ENCODE results near the gene RBM22. TPM values are rescaled to one million over a fixed set of nuclear protein-coding genes. Genes with fewer than 3 reads are reported as not detected.
"Not testable (repeated sequence)": the region's sequence is repeated elsewhere in the genome, so short reads cannot be mapped to it uniquely, and the experiment has no call there.

RBM22 gene
- 58.7 and 66.8 TPM in 2 replicates for total RNA-seq (2021)
- percentile 92 among the genes with signal in this experiment for Bru-seq, nascent RNA
- percentile 91 among the genes with signal in this experiment for BruChase-seq, experiment 1, labeled RNA remaining after a 2-hour chase
- BruChase-seq, experiment 2, labeled RNA remaining after a 6-hour chase, result percentile 91 among the genes with signal in this experiment
- long read RNA-seq, transcript RBM22-201 (11 exons, 2,342 nt), result major isoform, 112 of 131 reads
- long read RNA-seq, partial matches to known transcripts, result 6 of 131 reads
- long read RNA-seq, other reads (novel, unspliced or antisense), result 12 of 131 reads

GRCh38 chr5:150700594-150701377 lies at the start of gene RBM22:
TSS of gene RBM22 (minus strand) at chr5:150701062. CDS start at chr5:150700985, 77 bp downstream.
- H3K4me3 ChIP-seq (ENCODE audit: low read depth, low read length, poor library complexity, severe bottlenecking), result peak within 1 kb of the TSS; percentile 83
- intact Hi-C loops (cut with micrococcal nuclease; ENCODE audit: unreplicated experiment), result loop anchor here (2.0 to 10.0 kb wide), 2 partner anchors 138 to 246 kb away; no protein-coding TSS in a partner anchor

DNA sequence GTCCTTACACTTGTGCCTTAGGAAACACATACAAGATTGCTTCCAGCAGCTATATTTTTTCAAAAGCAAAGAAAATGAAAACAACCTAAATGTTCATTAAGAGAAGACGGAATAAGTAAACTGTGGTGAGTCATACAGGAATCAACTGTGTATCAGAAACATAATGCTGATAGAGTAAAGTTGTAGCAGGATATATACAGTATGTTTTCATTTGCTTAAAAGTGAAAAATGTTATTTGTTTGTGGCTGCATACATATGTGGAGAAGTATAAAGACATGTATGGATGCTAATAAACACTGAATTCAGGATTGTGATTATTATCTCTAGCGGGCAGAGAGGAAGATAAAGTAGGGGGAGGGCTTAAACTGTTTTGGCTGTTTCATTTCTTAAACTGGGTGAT lies 49.6 kb upstream of the RBM22 start:
- BruUV-seq (replicated peaks), result no TSS peak
- DNase-seq (ENCODE audit: low spot score), result no peak
- ChIA-PET POLR2A (ENCODE audit: low non-redundant PET) (no interaction called here), CTCF (no interaction called here)
- Histone ChIP-seq H3K9me3 (ENCODE audit: low read depth, low read length, poor library complexity, severe bottlenecking) (no peaks in the 10 kb centered on the region), H3K27me3 (replicated peaks; ENCODE audit: insufficient read depth, low read depth, low read length, poor library complexity) (no peaks in the 10 kb centered on the region), H3K36me3 (ENCODE audit: insufficient read depth, low read length, poor library complexity, severe bottlenecking) (peaks cover 57% of the 10 kb centered on the region), H3K27ac (ENCODE audit: low read depth, low read length, poor library complexity, severe bottlenecking) (no peak overlapping the region), H3K4me3 (ENCODE audit: low read depth, low read length, poor library complexity, severe bottlenecking) (no peak overlapping the region), H3K4me1 (ENCODE audit: insufficient read depth, low read length, poor library complexity, severe bottlenecking) (no peaks in the 10 kb centered on the region)
- intact Hi-C loops (cut with micrococcal nuclease; ENCODE audit: unreplicated experiment), result no loop called here
- no peak for TF ChIP-seq EZH2 (IDR thresholded peaks at IDR 0.05; ENCODE audit: borderline replicate concordance, low read depth, low read length, poor library complexity, severe bottlenecking)
- no peak for TF ChIP-seq CTCF (conservative IDR thresholded peaks at IDR 0.05; ENCODE audit: low read depth, low read length)

More at GRCh38 chr5:150700594-150701377, at the start of gene RBM22:
- peak within 1 kb of the TSS; percentile 92 for H3K27ac ChIP-seq (ENCODE audit: low read depth, low read length, poor library complexity, severe bottlenecking)
- H3K4me1 ChIP-seq (ENCODE audit: insufficient read depth, low read length, poor library complexity, severe bottlenecking), result peaks cover 14% of the 10 kb centered on the region
- peaks cover 34% of the 10 kb centered on the region for H3K36me3 ChIP-seq (ENCODE audit: insufficient read depth, low read length, poor library complexity, severe bottlenecking)
- peak; percentile 95 for DNase-seq (ENCODE audit: low spot score)
- no peaks in the 10 kb centered on the region for H3K9me3 ChIP-seq (ENCODE audit: low read depth, low read length, poor library complexity, severe bottlenecking)
- no peaks in the 10 kb centered on the region for H3K27me3 ChIP-seq (replicated peaks; ENCODE audit: insufficient read depth, low read depth, low read length, poor library complexity)
- TF ChIP-seq EZH2 (IDR thresholded peaks at IDR 0.05; ENCODE audit: borderline replicate concordance, low read depth, low read length, poor library complexity, severe bottlenecking), result no peak
- peak; percentile 74 for TF ChIP-seq CTCF (conservative IDR thresholded peaks at IDR 0.05; ENCODE audit: low read depth, low read length)
- ChIA-PET CTCF (interaction anchor here (0.8 to 1.5 kb wide), 4 partner anchors 8 to 146 kb away, joined by 3 to 5 read pairs (median 4); partner anchors contain the start of gene IRGM), POLR2A (ENCODE audit: low non-redundant PET) (interaction anchor here (0.6 to 0.8 kb wide), 3 partner anchors 8 to 81 kb away, joined by 3 to 4 read pairs (median 3); partner anchors contain the start of gene DCTN4)
- BruUV-seq (replicated peaks), result no TSS peak

- H3K4me1 ChIP-seq (ENCODE audit: insufficient read depth, low read length, poor library complexity, severe bottlenecking); H3K27ac ChIP-seq (ENCODE audit: low read depth, low read length, poor library complexity, severe bottlenecking); intact Hi-C loops (cut with micrococcal nuclease; ENCODE audit: unreplicated experiment); H3K36me3 ChIP-seq (ENCODE audit: insufficient read depth, low read length, poor library complexity, severe bottlenecking); DNase-seq (ENCODE audit: low spot score); H3K9me3 ChIP-seq (ENCODE audit: low read depth, low read length, poor library complexity, severe bottlenecking); BruUV-seq (replicated peaks); POLR2A ChIA-PET (ENCODE audit: low non-redundant PET); H3K27me3 ChIP-seq (replicated peaks; ENCODE audit: insufficient read depth, low read depth, low read length, poor library complexity); CTCF ChIA-PET; H3K4me3 ChIP-seq (ENCODE audit: low read depth, low read length, poor library complexity, severe bottlenecking): not testable (repeated sequence)
These were observed 42.3 kb upstream of the RBM22 start for GRCh38 chr5:150743142-150743488.

- H3K27me3 ChIP-seq (replicated peaks; ENCODE audit: insufficient read depth, low read depth, low read length, poor library complexity); H3K9me3 ChIP-seq (ENCODE audit: low read depth, low read length, poor library complexity, severe bottlenecking); BruUV-seq (replicated peaks); H3K36me3 ChIP-seq (ENCODE audit: insufficient read depth, low read length, poor library complexity, severe bottlenecking); H3K27ac ChIP-seq (ENCODE audit: low read depth, low read length, poor library complexity, severe bottlenecking); H3K4me1 ChIP-seq (ENCODE audit: insufficient read depth, low read length, poor library complexity, severe bottlenecking); DNase-seq (ENCODE audit: low spot score); intact Hi-C loops (cut with micrococcal nuclease; ENCODE audit: unreplicated experiment); H3K4me3 ChIP-seq (ENCODE audit: low read depth, low read length, poor library complexity, severe bottlenecking); POLR2A ChIA-PET (ENCODE audit: low non-redundant PET); CTCF ChIA-PET: not testable (repeated sequence)
These were observed 41.7 kb upstream of the RBM22 start for GRCh38 chr5:150742455-150743141.
